OCI-LY1 (cell line): Measurements from ENCODE around the gene SMIM41.

ENCODE experiments used
- H2AFZ ChIP-seq: fragments of 200-600 bp; sonication (generic), shearing (Covaris generic); 2 replicates; pipeline ENCODE4 v1.6.0; 2014; ENCODE audit warnings: antibody characterized with exemption, mild to moderate bottlenecking, low read length
- H3F3A ChIP-seq: fragments of 200-600 bp; sonication (generic), shearing (Covaris generic); 2 replicates; pipeline ENCODE4 v1.6.0; 2014; ENCODE audit warnings: mild to moderate bottlenecking, antibody characterized with exemption, low read length, moderate library complexity; ENCODE audit not compliant: insufficient read depth
- H3K27ac ChIP-seq: fragments of 200-600 bp; sonication (generic); 2 replicates; pipeline ENCODE4 v1.5.1; 2014; ENCODE audit warnings: low read length, mixed run types, mild to moderate bottlenecking, low read depth; ENCODE audit not compliant: poor library complexity, severe bottlenecking
- H3K27me3 ChIP-seq: fragments of 200-600 bp; sonication (generic); 2 replicates; pipeline ENCODE4 v1.6.0; 2014; ENCODE audit warnings: antibody characterized with exemption, mild to moderate bottlenecking, low read length, moderate library complexity; ENCODE audit not compliant: insufficient read depth
- H3K36me3 ChIP-seq: fragments of 200-600 bp; sonication (generic); 2 replicates; pipeline ENCODE4 v1.6.1; 2014; ENCODE audit warnings: mild to moderate bottlenecking, antibody characterized with exemption, low read length, moderate library complexity, mixed read lengths; ENCODE audit not compliant: insufficient read depth
- H3K4me1 ChIP-seq: fragments of 200-600 bp; sonication (generic); 2 replicates; pipeline ENCODE4 v1.5.1; 2014; ENCODE audit warnings: mild to moderate bottlenecking, low read length, moderate library complexity; ENCODE audit not compliant: insufficient read depth, severe bottlenecking
- H3K4me2 ChIP-seq: fragments of 200-600 bp; sonication (generic), shearing (Covaris generic); 2 replicates; pipeline ENCODE4 v1.6.1; 2014; ENCODE audit warnings: low read length
- H3K4me3 ChIP-seq: fragments of 200-600 bp; sonication (generic); 2 replicates; pipeline ENCODE4 v1.5.1; 2014; ENCODE audit warnings: low read length, low read depth, mild to moderate bottlenecking, mixed read lengths; ENCODE audit not compliant: poor library complexity, severe bottlenecking
- H3K79me2 ChIP-seq: fragments of 200-600 bp; shearing (Covaris generic); 2 replicates; pipeline ENCODE4 v1.6.1; 2016; ENCODE audit warnings: mixed run types, low read length, mixed read lengths; ENCODE audit not compliant: insufficient read depth
- H3K9ac ChIP-seq: fragments of 200-600 bp; sonication (generic), shearing (Covaris generic); 2 replicates; pipeline ENCODE4 v1.6.1; 2014; ENCODE audit warnings: mild to moderate bottlenecking, low read length, mixed read lengths
- H3K9me2 ChIP-seq: fragments of 200-600 bp; sonication (generic), shearing (Covaris generic); 2 replicates; pipeline ENCODE4 v1.6.1; 2014; ENCODE audit warnings: low read depth, mild to moderate bottlenecking, low read length, mixed read lengths
- H3K9me3 ChIP-seq: fragments of 200-600 bp; shearing (Covaris generic); 2 replicates; pipeline ENCODE4 v1.6.1; 2014; ENCODE audit warnings: low read length, mixed read lengths
- H4K20me1 ChIP-seq: fragments of 200-600 bp; sonication (generic), shearing (Covaris generic); 2 replicates; pipeline ENCODE4 v1.6.0; 2016; ENCODE audit warnings: mild to moderate bottlenecking, low read length; ENCODE audit not compliant: insufficient read depth
- EZH2 ChIP-seq: fragments of 200-600 bp; sonication (generic), shearing (Covaris generic); IDR thresholded peaks from 2 replicates; pipeline ENCODE4 v1.8.0; 2017; ENCODE audit warnings: borderline replicate concordance, mixed run types, mild to moderate bottlenecking, antibody characterized with exemption, low read length, moderate library complexity, mixed read lengths
- TF ChIP-seq, protein P1 (sequence below): fragments of 200-600 bp; sonication (generic), shearing (Covaris generic); IDR thresholded peaks from 2 replicates; pipeline ENCODE4 v1.5.1; 2017; ENCODE audit warnings: mild to moderate bottlenecking, antibody characterized with exemption, low read length, moderate library complexity, mixed read lengths

The SMIM41 gene

DNA sequence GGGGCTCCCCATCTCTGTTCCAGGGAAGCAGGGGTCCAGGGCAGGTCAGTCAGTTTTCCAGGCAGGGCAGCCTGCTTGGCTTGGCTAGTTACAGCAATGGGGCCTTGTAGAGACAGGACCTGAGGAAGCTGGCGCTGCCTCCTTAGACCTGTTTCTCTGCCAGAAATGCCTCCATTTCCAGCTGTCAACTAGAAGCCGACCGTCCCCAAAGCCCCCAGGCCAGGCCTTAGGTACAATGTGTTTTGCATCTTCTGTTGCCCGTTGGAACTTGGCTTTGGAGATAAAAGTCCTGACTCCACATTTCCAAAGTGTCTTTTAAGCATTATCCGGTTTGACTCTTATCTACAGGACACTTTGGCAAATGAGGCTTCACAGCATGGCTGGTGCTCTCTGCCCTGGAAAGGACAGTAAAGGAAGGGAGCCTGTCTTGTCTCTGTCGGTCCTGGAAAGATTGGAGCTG lies 69.7 kb downstream of the SMIM41 start:
- Histone ChIP-seq H3K4me1 (no peaks in the 10 kb centered on the region), H3K27me3 (no peaks in the 10 kb centered on the region), H3K27ac (no peak overlapping the region), H3K4me3 (no peak overlapping the region), H3K4me2 (no peak overlapping the region), H2AFZ (no peak overlapping the region), H4K20me1 (no peaks in the 10 kb centered on the region), H3K9me3 (no peaks in the 10 kb centered on the region), H3F3A (no peaks in the 10 kb centered on the region), H3K9me2 (no peaks in the 10 kb centered on the region), H3K79me2 (no peaks in the 10 kb centered on the region), H3K36me3 (no peaks in the 10 kb centered on the region), H3K9ac (no peak overlapping the region)
- TF ChIP-seq EZH2: no peak
- TF ChIP-seq, protein P1, sequence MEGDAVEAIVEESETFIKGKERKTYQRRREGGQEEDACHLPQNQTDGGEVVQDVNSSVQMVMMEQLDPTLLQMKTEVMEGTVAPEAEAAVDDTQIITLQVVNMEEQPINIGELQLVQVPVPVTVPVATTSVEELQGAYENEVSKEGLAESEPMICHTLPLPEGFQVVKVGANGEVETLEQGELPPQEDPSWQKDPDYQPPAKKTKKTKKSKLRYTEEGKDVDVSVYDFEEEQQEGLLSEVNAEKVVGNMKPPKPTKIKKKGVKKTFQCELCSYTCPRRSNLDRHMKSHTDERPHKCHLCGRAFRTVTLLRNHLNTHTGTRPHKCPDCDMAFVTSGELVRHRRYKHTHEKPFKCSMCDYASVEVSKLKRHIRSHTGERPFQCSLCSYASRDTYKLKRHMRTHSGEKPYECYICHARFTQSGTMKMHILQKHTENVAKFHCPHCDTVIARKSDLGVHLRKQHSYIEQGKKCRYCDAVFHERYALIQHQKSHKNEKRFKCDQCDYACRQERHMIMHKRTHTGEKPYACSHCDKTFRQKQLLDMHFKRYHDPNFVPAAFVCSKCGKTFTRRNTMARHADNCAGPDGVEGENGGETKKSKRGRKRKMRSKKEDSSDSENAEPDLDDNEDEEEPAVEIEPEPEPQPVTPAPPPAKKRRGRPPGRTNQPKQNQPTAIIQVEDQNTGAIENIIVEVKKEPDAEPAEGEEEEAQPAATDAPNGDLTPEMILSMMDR: no peak

DNA sequence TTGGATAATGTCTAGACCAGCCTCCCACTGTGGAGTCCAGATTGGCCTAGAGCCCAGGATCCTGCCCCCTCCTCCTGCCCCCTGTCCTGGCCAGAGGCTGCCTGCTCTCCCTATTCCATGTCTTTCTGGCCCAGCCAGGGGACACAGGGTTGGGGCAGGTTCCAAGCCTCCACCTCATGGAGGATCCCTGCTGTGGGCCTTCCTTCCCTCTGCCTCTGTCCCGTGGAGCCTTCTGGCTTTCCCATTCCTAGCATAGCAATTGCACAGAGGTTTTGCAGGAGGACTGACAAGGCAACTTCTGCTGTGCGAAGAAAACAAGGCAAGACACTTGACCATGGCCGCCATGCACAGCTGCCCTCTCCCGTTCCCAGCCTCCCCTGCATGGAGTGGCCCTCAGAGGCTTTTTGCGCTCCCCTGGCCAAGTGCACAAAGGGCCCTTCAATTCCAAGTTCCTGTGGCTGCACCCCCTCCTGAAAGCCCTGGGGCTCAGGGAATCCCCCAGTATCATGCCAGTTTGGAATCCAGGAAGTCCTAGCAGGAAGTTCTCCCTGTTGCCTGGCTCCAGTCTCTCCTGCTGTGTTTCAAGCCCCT lies 70.2 kb downstream of the SMIM41 start:
- H4K20me1 ChIP-seq: no peaks in the 10 kb centered on the region
- TF ChIP-seq EZH2: no peak
- H3K36me3 ChIP-seq: no peaks in the 10 kb centered on the region
- H2AFZ ChIP-seq: no peak overlapping the region
- no peaks in the 10 kb centered on the region for H3K9me3 ChIP-seq
- H3K27me3 ChIP-seq: no peaks in the 10 kb centered on the region
- no peaks in the 10 kb centered on the region for H3K9me2 ChIP-seq
- H3K4me1 ChIP-seq: no peaks in the 10 kb centered on the region
- no peak overlapping the region for H3K27ac ChIP-seq
- no peaks in the 10 kb centered on the region for H3K79me2 ChIP-seq
- no peak overlapping the region for H3K9ac ChIP-seq
- H3K4me3 ChIP-seq: no peak overlapping the region
- no peak overlapping the region for H3K4me2 ChIP-seq
- H3F3A ChIP-seq: no peaks in the 10 kb centered on the region

DNA sequence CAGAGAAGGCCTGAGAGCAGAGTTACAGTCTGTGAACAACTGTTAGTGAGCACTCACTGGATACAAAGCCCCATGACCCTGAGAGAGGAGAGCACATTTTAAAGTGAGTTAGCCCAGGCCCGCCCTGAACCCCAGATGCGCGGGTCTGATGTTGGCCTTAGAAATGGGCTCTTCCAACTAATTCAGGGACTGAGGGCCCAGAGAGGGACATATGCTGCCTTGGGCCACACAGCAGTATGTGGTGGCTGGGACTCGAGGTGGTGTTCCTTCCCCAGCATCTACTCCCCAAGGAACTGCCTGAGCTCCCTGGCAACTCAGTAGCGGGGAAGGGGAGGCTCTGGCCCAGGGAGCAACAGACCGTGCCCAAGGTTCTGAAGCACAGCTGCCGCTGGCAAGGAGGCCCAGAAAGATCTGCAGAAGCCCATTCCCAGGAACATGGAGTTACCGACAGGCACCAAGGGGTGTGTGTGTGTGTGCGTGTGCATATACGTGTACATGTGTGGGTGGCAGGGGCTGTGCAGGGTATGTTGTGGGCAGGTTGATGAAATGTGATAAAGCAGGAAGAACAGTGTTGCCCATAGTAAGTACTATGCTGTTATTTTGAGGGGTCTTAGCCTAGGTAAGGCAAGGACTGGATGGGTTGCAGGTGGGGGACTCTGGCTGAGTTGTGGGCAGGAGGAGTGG lies 71.8 kb downstream of the SMIM41 start:
- no peaks in the 10 kb centered on the region for H3K4me1 ChIP-seq

More for the DNA sequence above, 71.8 kb downstream of the SMIM41 start:
- Histone ChIP-seq H3K27me3 (no peaks in the 10 kb centered on the region), H3K79me2 (no peaks in the 10 kb centered on the region), H3K4me2 (no peak overlapping the region), H4K20me1 (no peaks in the 10 kb centered on the region), H3K9me3 (no peaks in the 10 kb centered on the region), H3K27ac (no peak overlapping the region), H3K9ac (no peak overlapping the region), H3K36me3 (no peaks in the 10 kb centered on the region), H3K4me3 (no peak overlapping the region), H2AFZ (no peak overlapping the region), H3F3A (no peaks in the 10 kb centered on the region), H3K9me2 (no peaks in the 10 kb centered on the region)
- TF ChIP-seq, protein P1: no peak
- TF ChIP-seq EZH2: no peak
